ENCODE results near the gene NINJ2. TPM values are rescaled to one million over a fixed set of nuclear protein-coding genes. Genes with fewer than 3 reads are reported as not detected.

The NINJ2 gene
- total and polyA plus RNA-seq, 7 donors = 11.8 to 66.6 (median 33.1) TPM

DNA sequence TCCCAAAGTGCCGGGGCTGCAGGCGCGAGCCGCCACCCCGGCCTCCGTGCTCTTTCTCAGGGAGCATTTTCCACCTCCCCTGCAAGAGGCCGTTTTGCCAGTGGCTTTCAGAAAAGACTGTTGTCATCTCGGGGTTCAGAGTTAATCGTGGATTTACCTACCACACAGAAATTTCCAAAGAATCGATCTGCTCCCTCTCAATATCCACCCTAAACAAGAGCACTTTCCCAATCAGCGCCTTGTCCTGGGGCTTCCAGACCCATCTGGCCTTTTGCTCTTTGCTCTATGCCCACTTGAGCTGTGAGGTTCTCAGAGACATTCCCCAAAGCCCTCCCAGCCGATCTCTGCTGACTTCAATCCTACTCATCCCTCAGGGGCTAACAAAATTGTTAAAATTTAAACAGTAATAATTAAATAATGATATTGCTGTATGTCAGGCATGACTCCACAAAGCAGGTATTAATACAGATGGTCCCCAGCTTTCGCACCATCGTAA is 86.6 kb downstream of the NINJ2 start:
- Histone ChIP-seq H3K27me3 (ENCODE audit: insufficient read depth in 3 of 3, low read length in 2 of 3) (no peaks in the 10 kb centered on the region), H3K27ac (peak overlapping the region; percentile 67), H3K9me3 (no peaks in the 10 kb centered on the region), H3K4me3 (peak overlapping the region; percentile 48), H3K4me1 (peaks cover 43% of the 10 kb centered on the region), H3K36me3 (ENCODE audit: insufficient read depth in 1 of 2, low read depth in 1 of 2) (no peaks in the 10 kb centered on the region)
- intact Hi-C loops (cut with DNase I) = loop anchor here (5.0 kb wide), 2 partner anchors 61 to 71 kb away; no protein-coding TSS in a partner anchor
- WGBS, 3 donors = 88 to 90% (median 89%) methylated on average over 14 of the region's 14 CpGs
- DNase-seq (peak in 1 of 2 donors; percentile 6), ATAC-seq (no peak)
- TF ChIP-seq, protein P1, sequence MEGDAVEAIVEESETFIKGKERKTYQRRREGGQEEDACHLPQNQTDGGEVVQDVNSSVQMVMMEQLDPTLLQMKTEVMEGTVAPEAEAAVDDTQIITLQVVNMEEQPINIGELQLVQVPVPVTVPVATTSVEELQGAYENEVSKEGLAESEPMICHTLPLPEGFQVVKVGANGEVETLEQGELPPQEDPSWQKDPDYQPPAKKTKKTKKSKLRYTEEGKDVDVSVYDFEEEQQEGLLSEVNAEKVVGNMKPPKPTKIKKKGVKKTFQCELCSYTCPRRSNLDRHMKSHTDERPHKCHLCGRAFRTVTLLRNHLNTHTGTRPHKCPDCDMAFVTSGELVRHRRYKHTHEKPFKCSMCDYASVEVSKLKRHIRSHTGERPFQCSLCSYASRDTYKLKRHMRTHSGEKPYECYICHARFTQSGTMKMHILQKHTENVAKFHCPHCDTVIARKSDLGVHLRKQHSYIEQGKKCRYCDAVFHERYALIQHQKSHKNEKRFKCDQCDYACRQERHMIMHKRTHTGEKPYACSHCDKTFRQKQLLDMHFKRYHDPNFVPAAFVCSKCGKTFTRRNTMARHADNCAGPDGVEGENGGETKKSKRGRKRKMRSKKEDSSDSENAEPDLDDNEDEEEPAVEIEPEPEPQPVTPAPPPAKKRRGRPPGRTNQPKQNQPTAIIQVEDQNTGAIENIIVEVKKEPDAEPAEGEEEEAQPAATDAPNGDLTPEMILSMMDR (IDR thresholded peaks at IDR 0.05) = no peak

- Histone ChIP-seq H3K9me3 (no peaks in the 10 kb centered on the region), H3K27me3 (ENCODE audit: insufficient read depth in 3 of 3, low read length in 2 of 3) (no peaks in the 10 kb centered on the region), H3K27ac (peak overlapping the region; percentile 67), H3K36me3 (ENCODE audit: insufficient read depth in 1 of 2, low read depth in 1 of 2) (no peaks in the 10 kb centered on the region), H3K4me3 (peak overlapping the region; percentile 48), H3K4me1 (peaks cover 43% of the 10 kb centered on the region)
- intact Hi-C loops (cut with DNase I) = loop anchor here (5.0 kb wide), 2 partner anchors 61 to 71 kb away; no protein-coding TSS in a partner anchor
- WGBS, 3 donors = 7 to 11% (median 10%) methylated on average over 38 to 39 of the region's 39 CpGs
- peak; percentile 84 to 91 for DNase-seq
- TF ChIP-seq, protein P1 (IDR thresholded peaks at IDR 0.05) = peak; percentile 100
- ATAC-seq = peak; percentile 72 to 80 (median 78)
These were observed 87.2 kb downstream of the NINJ2 start for GRCh38 chr12:575948-576614.

DNA sequence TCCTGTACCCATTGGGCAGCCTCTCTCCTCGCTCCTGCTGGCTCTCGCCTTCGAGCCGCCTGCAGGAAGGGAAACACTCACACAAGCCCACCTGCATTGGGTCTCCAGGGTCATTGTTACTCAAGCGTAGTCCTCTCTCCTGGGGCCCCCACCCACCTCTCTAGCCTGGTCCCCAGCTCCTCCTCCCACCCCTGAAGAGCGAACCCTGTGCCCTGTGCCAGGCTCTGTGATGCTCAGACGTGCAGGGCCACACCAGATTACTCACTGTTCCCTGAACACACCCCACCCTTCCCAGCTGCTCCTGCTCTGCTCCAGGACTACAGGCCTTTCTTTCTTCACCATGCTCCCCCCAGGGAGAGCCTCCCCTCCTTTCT is 88.1 kb downstream of the NINJ2 start:
- H3K4me1 ChIP-seq = peaks cover 43% of the 10 kb centered on the region
- DNase-seq = peak; percentile 45 to 64

GRCh38 chr12:574475-575128 is 88.6 kb downstream of the NINJ2 start:
- TF ChIP-seq, protein P1 (IDR thresholded peaks at IDR 0.05) = no peak
- H3K4me3 ChIP-seq = no peak overlapping the region
- ATAC-seq (no peak), DNase-seq (peak in 1 of 2 donors; percentile 7)
- H3K27me3 ChIP-seq (ENCODE audit: insufficient read depth in 3 of 3, low read length in 2 of 3) = no peaks in the 10 kb centered on the region
- H3K9me3 ChIP-seq = no peaks in the 10 kb centered on the region
- no peaks in the 10 kb centered on the region for H3K36me3 ChIP-seq (ENCODE audit: insufficient read depth in 1 of 2, low read depth in 1 of 2)
- 80 to 87% (median 81%) methylated on average over 3 of the region's 3 CpGs for WGBS, 3 donors
- peak overlapping the region; percentile 39 for H3K27ac ChIP-seq
- H3K4me1 ChIP-seq = peaks cover 42% of the 10 kb centered on the region
- intact Hi-C loops (cut with DNase I) = loop anchor here (5.0 kb wide), 3 partner anchors 63 to 238 kb away; no protein-coding TSS in a partner anchor

More for the DNA sequence above, 88.1 kb downstream of the NINJ2 start:
- H3K9me3 ChIP-seq = no peaks in the 10 kb centered on the region
- intact Hi-C loops (cut with DNase I) = loop anchor here (5.0 kb wide), 2 partner anchors 62 to 72 kb away; no protein-coding TSS in a partner anchor
- TF ChIP-seq, protein P1 (IDR thresholded peaks at IDR 0.05) = no peak
- H3K27me3 ChIP-seq (ENCODE audit: insufficient read depth in 3 of 3, low read length in 2 of 3) = no peaks in the 10 kb centered on the region
- 88 to 90% (median 90%) methylated on average over 7 of the region's 7 CpGs for WGBS, 3 donors
- H3K4me3 ChIP-seq = no peak overlapping the region
- H3K36me3 ChIP-seq (ENCODE audit: insufficient read depth in 1 of 2, low read depth in 1 of 2) = no peaks in the 10 kb centered on the region
- peak overlapping the region; percentile 67 for H3K27ac ChIP-seq
- ATAC-seq = no peak
